HCT116 (cell line): ENCODE results near the gene STAC2. TPM values are rescaled to one million over a fixed set of nuclear protein-coding genes. Genes with fewer than 3 reads are reported as not detected.

Source experiments
- ATAC-seq: fragments of 200-7000 bp; cut with Tn5 transposase; 2 replicates; pipeline ENCODE4 v1.9.1; 2020; ENCODE audit warnings: mild to moderate bottlenecking, moderate library complexity
- BruUV-seq: library from RNA; stranded (reverse); fragments of 400-500 nt; replicated peaks from 2 replicates; lab custom pipeline; 2021; lab: Mats Ljungman, UMichigan
- CTCF ChIA-PET: fragments of 300-600 bp; sonication (Branson Sonifier 250); formaldehyde crosslinking; loops from one replicate; lab custom pipeline; 2021; ENCODE audit warnings: antibody characterized with exemption; lab: Charles Lee
- POLR2A ChIA-PET: fragments of 300-600, 350-600 bp; sonication (Branson Sonifier 250); formaldehyde crosslinking; loops from one replicate; lab custom pipeline; 2021; ENCODE audit warnings: antibody characterized with exemption; lab: Charles Lee
- RAD21 ChIA-PET, 2 experiments: fragments of 300-600 bp; sonication (Branson Sonifier 250); formaldehyde crosslinking; loops; one replicate each; lab custom pipeline; 2023; ENCODE audit warnings: low total read pairs in 2 of 2; ENCODE audit not compliant: uncharacterized antibody in 2 of 2, unreplicated experiment in 2 of 2, low non-redundant PET in 1 of 2; lab: Charles Lee
- DNase-seq: peaks from one replicate; pipeline ENCODE4 v3.0.0-alpha.2; 2010; ENCODE audit warnings: low read depth, low spot score
- H2AFZ ChIP-seq: fragments of 200-600 bp; shearing (Covaris generic), sonication (generic); 2 replicates; pipeline ENCODE4 v1.6.1; 2017; ENCODE audit warnings: low read depth, mixed run types, mixed read lengths, antibody characterized with exemption, low read length; ENCODE audit not compliant: poor library complexity, severe bottlenecking
- H3K27ac ChIP-seq: 2 replicates; pipeline ENCODE4 v1.5.1; 2012; ENCODE audit warnings: low read depth, low read length
- H3K27me3 ChIP-seq: fragments of 200-600 bp; sonication (generic); 2 replicates; pipeline ENCODE4 v1.6.1; 2016; ENCODE audit warnings: mixed run types, low read length, mixed read lengths; ENCODE audit not compliant: insufficient read depth
- H3K36me3 ChIP-seq, 2 experiments: fragments of 200-500 bp in 1 of 2; fragments of 200-600 bp in 1 of 2; sonication (Bioruptor generic) in 1 of 2; sonication (generic) in 1 of 2; 2 replicates each; pipeline versions ENCODE4 v1.5.1 to v1.6.1; 2014 to 2016; ENCODE audit warnings: low read length in 2 of 2, inconsistent platforms in 1 of 2, mixed read lengths in 1 of 2, mixed run types in 1 of 2; ENCODE audit not compliant: insufficient read depth in 2 of 2, control insufficient read depth in 1 of 2
- H3K4me1 ChIP-seq, 2 experiments: fragments of 200-600 bp in 1 of 2; sonication (generic) in 1 of 2; 2 replicates each; pipeline versions ENCODE4 v1.5.1 to v1.6.1; 2012 to 2017; ENCODE audit warnings: low read length in 2 of 2, inconsistent platforms in 1 of 2, mild to moderate bottlenecking in 1 of 2, mixed read lengths in 1 of 2, mixed run types in 1 of 2, moderate library complexity in 1 of 2; ENCODE audit not compliant: insufficient read depth in 2 of 2, control insufficient read depth in 1 of 2
- H3K4me2 ChIP-seq: fragments of 200-600 bp; sonication (generic); 2 replicates; pipeline ENCODE4 v1.6.1; 2017; ENCODE audit warnings: mixed run types, low read length, mixed read lengths
- H3K4me3 ChIP-seq, 2 experiments: fragments of 200-600 bp in 1 of 2; sonication (generic) in 1 of 2; replicated peaks in 1 of 2; 2 replicates each; pipeline ENCODE4 v1.5.1; 2011 to 2016; ENCODE audit warnings: low read length in 2 of 2, control low read depth in 1 of 2, low read depth in 1 of 2, mild to moderate bottlenecking in 1 of 2, mixed read lengths in 1 of 2, mixed run types in 1 of 2
- H3K79me2 ChIP-seq: fragments of 200-600 bp; sonication (generic); 2 replicates; pipeline ENCODE4 v1.6.1; 2017; ENCODE audit warnings: mild to moderate bottlenecking, mixed run types, low read length, moderate library complexity, mixed read lengths; ENCODE audit not compliant: insufficient read depth
- H3K9ac ChIP-seq: fragments of 200-600 bp; sonication (generic); 2 replicates; pipeline ENCODE4 v1.6.1; 2016; ENCODE audit warnings: low read length, mixed read lengths
- H3K9me2 ChIP-seq: fragments of 200-600 bp; sonication (generic), shearing (Covaris generic); 2 replicates; pipeline ENCODE4 v1.6.1; 2017; ENCODE audit warnings: mixed run types, mild to moderate bottlenecking, moderate library complexity; ENCODE audit not compliant: insufficient read depth
- H3K9me3 ChIP-seq, 2 experiments: fragments of 200-500 bp in 1 of 2; fragments of 200-600 bp in 1 of 2; sonication (Bioruptor generic) in 1 of 2; sonication (generic) in 1 of 2; 2 replicates each; pipeline ENCODE4 v1.6.1; 2014 to 2017; ENCODE audit warnings: low read length in 2 of 2, mixed read lengths in 2 of 2, inconsistent platforms in 1 of 2, low read depth in 1 of 2, mild to moderate bottlenecking in 1 of 2, mixed run types in 1 of 2, moderate library complexity in 1 of 2; ENCODE audit not compliant: control insufficient read depth in 1 of 2, insufficient read depth in 1 of 2
- H4K20me1 ChIP-seq: fragments of 200-600 bp; sonication (generic), shearing (Covaris generic); 2 replicates; pipeline ENCODE4 v1.6.1; 2017; ENCODE audit warnings: mixed run types, mild to moderate bottlenecking, moderate library complexity; ENCODE audit not compliant: insufficient read depth
- ATF3 ChIP-seq: IDR thresholded peaks from 2 replicates; pipeline ENCODE4 v1.6.1; 2012
- CBX3 ChIP-seq: IDR thresholded peaks from 2 replicates; pipeline ENCODE4 v1.6.1; 2012; ENCODE audit warnings: low read depth
- CTCF ChIP-seq, 3 experiments: fragments of 200-600 bp in 1 of 3; sonication (generic) in 1 of 3; IDR thresholded peaks in 2 of 3; conservative IDR thresholded peaks in 1 of 3; 2 replicates each; pipeline ENCODE4 v1.5.1; 2012 to 2017; ENCODE audit warnings: low read depth in 2 of 3, low read length in 2 of 3, antibody characterized with exemption in 1 of 3, borderline replicate concordance in 1 of 3, control low read depth in 1 of 3, mild to moderate bottlenecking in 1 of 3, mixed read lengths in 1 of 3, mixed run types in 1 of 3, moderate library complexity in 1 of 3; ENCODE audit not compliant: insufficient read depth in 1 of 3
- EGR1 ChIP-seq: IDR thresholded peaks from 2 replicates; pipeline ENCODE4 v1.6.1; 2012; ENCODE audit warnings: low read depth
- ELF1 ChIP-seq: IDR thresholded peaks from 2 replicates; pipeline ENCODE4 v1.6.1; 2012; ENCODE audit warnings: low read depth, borderline replicate concordance
- EZH2 ChIP-seq: fragments of 200-600 bp; sonication (generic); IDR thresholded peaks from 2 replicates; pipeline ENCODE4 v1.6.1; 2017; ENCODE audit warnings: antibody characterized with exemption, mixed run types
- EZH2phosphoT487 ChIP-seq: fragments of 200-600 bp; IDR thresholded peaks from 2 replicates; pipeline ENCODE4 v1.6.1; 2018; ENCODE audit warnings: antibody characterized with exemption, borderline replicate concordance
- JUND ChIP-seq: IDR thresholded peaks from 2 replicates; pipeline ENCODE4 v1.6.1; 2012
- MAX ChIP-seq: IDR thresholded peaks from 2 replicates; pipeline ENCODE4 v1.6.1; 2012
- POLR2A ChIP-seq: IDR thresholded peaks from 2 replicates; pipeline ENCODE4 v1.7.0; 2011; ENCODE audit warnings: borderline replicate concordance; ENCODE audit not compliant: insufficient read depth, insufficient read length; ENCODE audit errors: extremely low read depth
- POLR2AphosphoS5 ChIP-seq: IDR thresholded peaks from 2 replicates; pipeline ENCODE4 v1.6.1; 2011; ENCODE audit warnings: mild to moderate bottlenecking, low read depth, low read length, moderate library complexity
- RAD21 ChIP-seq: IDR thresholded peaks from 2 replicates; pipeline ENCODE4 v1.6.1; 2012; ENCODE audit warnings: low read depth, mild to moderate bottlenecking
- REST ChIP-seq: IDR thresholded peaks from 2 replicates; pipeline ENCODE4 v1.6.1; 2012; ENCODE audit warnings: low read depth
- SP1 ChIP-seq: IDR thresholded peaks from 2 replicates; pipeline ENCODE4 v1.6.1; 2012; ENCODE audit warnings: low read depth
- TCF7L2 ChIP-seq: IDR thresholded peaks from 2 replicates; pipeline ENCODE4 v1.7.0; 2011; ENCODE audit warnings: borderline replicate concordance, inconsistent platforms; ENCODE audit not compliant: insufficient read depth, insufficient read length; ENCODE audit errors: extremely low read depth
- YY1 ChIP-seq: IDR thresholded peaks from 2 replicates; pipeline ENCODE4 v1.6.1; 2011; ENCODE audit warnings: low read length, low read depth, moderate library complexity, mild to moderate bottlenecking; ENCODE audit not compliant: insufficient replicate concordance; ENCODE audit errors: extremely low read depth
- ZBTB33 ChIP-seq: IDR thresholded peaks from 2 replicates; pipeline ENCODE4 v1.6.1; 2011; ENCODE audit warnings: mild to moderate bottlenecking, low read length, moderate library complexity; ENCODE audit not compliant: insufficient replicate concordance; ENCODE audit errors: extremely low read depth
- ZNF274 ChIP-seq: fragments of 200-500 bp; sonication (Bioruptor generic); IDR thresholded peaks from 2 replicates; pipeline ENCODE4 v1.6.1; 2014; ENCODE audit warnings: mild to moderate bottlenecking, low read depth, low read length, inconsistent platforms
- intact Hi-C: fragments of 100-400 bp; cut with micrococcal nuclease; formaldehyde crosslinking; loops from 2 replicates; pipeline ENCODE4 v1.10.0; 2022
- total RNA-seq: library from RNA; stranded (reverse); gene quantifications from one replicate; pipeline ENCODE4 v1.2.1, GENCODE V29; 2021; ENCODE audit not compliant: unreplicated experiment

STAC2 gene
- total RNA-seq, 1 experiment from 2014 or later, result not detected

GRCh38 chr17:39173526-39174274 lies 52.0 kb downstream of the STAC2 start:
- ATAC-seq, result no peak
- RAD21 ChIA-PET, result no interaction called here
- TF ChIP-seq RAD21 (no peak), MAX (no peak), ATF3 (no peak), SP1 (no peak), CBX3 (no peak), EZH2phosphoT487 (no peak), EGR1 (no peak), TCF7L2 (no peak), CTCF (IDR thresholded peaks at IDR 0.05 in 2 of 3, conservative IDR thresholded peaks at IDR 0.05 in 1 of 3; ENCODE audit: borderline replicate concordance in 1 of 3, insufficient read depth in 1 of 3, low read depth in 2 of 3, low read length in 2 of 3) (no peak), YY1 (no peak), POLR2A (no peak), ELF1 (no peak), EZH2 (no peak), REST (no peak), JUND (no peak), POLR2AphosphoS5 (no peak), ZBTB33 (no peak), ZNF274 (no peak)

More at GRCh38 chr17:39173526-39174274, 52.0 kb downstream of the STAC2 start:
- Histone ChIP-seq H3K4me3 (no peak overlapping the region), H2AFZ (no peak overlapping the region), H3K9ac (no peak overlapping the region), H3K27ac (no peak overlapping the region), H3K4me2 (no peak overlapping the region), H3K27me3 (no peaks in the 10 kb centered on the region), H3K9me2 (no peaks in the 10 kb centered on the region), H3K36me3 (peaks cover 3 to 5% of the 10 kb centered on the region in 2 experiments; a peak in 2 of 4 replicates), H3K9me3 (no peaks in the 10 kb centered on the region), H3K4me1 (peaks cover 5 to 24% of the 10 kb centered on the region in 2 experiments; a peak in 3 of 4 replicates), H4K20me1 (no peaks in the 10 kb centered on the region), H3K79me2 (no peaks in the 10 kb centered on the region)
- CTCF ChIA-PET, result interaction anchor here (0.7 to 3.4 kb wide), 6 partner anchors 9 to 396 kb away, joined by 3 to 62 read pairs (median 7); partner anchors contain the start of gene RPL19
- BruUV-seq, result no TSS peak
- POLR2A ChIA-PET, result interaction anchor here (1.2 kb wide), 1 partner anchor 21 kb away, joined by 3 read pairs; no protein-coding TSS in a partner anchor
- DNase-seq, result no peak
- intact Hi-C loops, result no loop called here
